C4-2B (cell line): ENCODE measurements around the gene LPP.

Source experiments
- H3K27ac ChIP-seq: fragments of 450-650 bp; 2 replicates; pipeline ENCODE4 v1.5.1; 2017
- ZFX ChIP-seq: fragments of 450-650 bp; IDR thresholded peaks from 2 replicates; pipeline ENCODE4 v1.6.1; 2017
- TF ChIP-seq, protein P1 (sequence below): fragments of 450-650 bp; conservative IDR thresholded peaks from 2 replicates; pipeline ENCODE4 v1.5.1; 2017; ENCODE audit warnings: mild to moderate bottlenecking

The LPP gene

DNA sequence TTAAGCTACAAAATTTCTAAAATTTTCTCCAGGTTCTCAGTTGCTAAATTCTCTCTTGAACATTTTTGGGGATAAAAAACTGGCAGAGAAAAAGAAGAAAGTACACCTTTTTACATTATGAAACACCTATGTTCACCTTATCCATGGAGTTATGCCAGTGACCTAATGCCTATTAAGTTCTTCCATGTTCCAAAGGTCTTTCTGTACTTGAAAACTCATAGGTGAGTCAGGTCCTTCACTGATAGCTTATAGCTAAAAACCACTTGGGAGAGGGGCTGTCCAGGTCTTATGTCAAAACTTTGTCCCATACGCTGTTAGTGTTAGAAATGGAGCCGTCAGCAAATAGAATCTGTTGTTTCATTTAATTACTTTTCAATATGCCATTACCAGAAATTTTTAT lies 530.3 kb downstream of the LPP start:
- no peak for TF ChIP-seq ZFX
- TF ChIP-seq, protein P1, sequence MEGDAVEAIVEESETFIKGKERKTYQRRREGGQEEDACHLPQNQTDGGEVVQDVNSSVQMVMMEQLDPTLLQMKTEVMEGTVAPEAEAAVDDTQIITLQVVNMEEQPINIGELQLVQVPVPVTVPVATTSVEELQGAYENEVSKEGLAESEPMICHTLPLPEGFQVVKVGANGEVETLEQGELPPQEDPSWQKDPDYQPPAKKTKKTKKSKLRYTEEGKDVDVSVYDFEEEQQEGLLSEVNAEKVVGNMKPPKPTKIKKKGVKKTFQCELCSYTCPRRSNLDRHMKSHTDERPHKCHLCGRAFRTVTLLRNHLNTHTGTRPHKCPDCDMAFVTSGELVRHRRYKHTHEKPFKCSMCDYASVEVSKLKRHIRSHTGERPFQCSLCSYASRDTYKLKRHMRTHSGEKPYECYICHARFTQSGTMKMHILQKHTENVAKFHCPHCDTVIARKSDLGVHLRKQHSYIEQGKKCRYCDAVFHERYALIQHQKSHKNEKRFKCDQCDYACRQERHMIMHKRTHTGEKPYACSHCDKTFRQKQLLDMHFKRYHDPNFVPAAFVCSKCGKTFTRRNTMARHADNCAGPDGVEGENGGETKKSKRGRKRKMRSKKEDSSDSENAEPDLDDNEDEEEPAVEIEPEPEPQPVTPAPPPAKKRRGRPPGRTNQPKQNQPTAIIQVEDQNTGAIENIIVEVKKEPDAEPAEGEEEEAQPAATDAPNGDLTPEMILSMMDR: no peak
- no peak overlapping the region for H3K27ac ChIP-seq

DNA sequence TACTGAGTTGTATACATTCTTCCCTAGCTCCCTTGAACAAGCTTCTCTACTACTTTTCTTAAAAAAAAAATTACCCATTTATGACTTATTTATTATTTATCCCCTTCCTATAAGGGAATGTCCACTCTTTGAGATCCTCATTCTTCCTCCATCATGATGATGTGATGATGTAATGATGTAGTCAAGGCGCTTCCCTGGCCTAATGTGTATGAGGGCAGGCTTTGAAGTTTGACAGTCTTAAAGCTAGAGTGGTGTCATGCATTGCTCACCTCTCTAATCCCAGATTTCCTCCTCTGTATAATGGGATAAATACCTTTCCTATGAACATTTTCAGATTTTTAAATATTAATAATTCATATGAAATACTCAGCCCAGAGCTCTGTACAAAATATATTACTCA lies 531.8 kb downstream of the LPP start:
- no peak overlapping the region for H3K27ac ChIP-seq
- no peak for TF ChIP-seq ZFX
- TF ChIP-seq, protein P1: no peak

DNA sequence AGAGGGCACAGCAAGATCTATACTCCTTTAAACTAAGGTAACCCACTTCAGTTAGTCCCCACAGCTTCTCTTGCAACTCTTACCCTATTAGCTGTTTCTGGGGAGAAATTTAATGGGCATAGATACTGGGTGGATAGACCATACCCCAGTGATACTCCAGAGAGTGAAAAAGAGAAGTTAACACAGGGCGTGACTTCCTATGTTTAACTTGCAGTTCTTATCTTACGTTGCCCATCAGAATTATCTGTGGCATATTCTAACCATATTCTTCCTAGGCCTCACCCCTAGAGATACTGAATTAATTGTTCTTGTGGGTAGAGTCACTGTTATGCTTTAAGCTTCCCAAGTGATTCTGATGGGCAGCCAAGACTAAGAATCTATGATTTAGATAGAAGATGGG lies 532.4 kb downstream of the LPP start:
- H3K27ac ChIP-seq: no peak overlapping the region
- TF ChIP-seq, protein P1: no peak

DNA sequence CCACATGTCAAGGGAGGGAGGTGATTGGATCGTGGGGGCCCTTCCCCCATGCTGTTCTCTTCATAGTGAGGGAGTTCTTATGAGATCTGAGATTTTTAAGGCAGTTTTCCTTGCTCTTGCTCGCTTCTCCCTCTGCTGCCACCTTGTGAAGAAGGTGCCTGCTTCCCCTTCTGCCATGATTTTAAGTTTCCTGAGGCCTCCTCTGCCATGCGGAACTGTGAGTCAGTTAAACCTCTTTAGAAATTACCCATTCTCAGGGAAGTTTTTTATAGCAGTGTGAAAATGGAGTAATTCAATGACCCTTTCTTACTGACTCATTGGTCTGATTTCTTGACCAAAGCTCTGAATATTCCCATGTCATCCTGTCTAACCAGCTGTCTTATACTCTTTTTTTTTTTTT lies 533.4 kb downstream of the LPP start:
- TF ChIP-seq, protein P1: peak; percentile 10; the same call in 1 of the 2 replicates
- TF ChIP-seq ZFX: no peak
- no peak overlapping the region for H3K27ac ChIP-seq

DNA sequence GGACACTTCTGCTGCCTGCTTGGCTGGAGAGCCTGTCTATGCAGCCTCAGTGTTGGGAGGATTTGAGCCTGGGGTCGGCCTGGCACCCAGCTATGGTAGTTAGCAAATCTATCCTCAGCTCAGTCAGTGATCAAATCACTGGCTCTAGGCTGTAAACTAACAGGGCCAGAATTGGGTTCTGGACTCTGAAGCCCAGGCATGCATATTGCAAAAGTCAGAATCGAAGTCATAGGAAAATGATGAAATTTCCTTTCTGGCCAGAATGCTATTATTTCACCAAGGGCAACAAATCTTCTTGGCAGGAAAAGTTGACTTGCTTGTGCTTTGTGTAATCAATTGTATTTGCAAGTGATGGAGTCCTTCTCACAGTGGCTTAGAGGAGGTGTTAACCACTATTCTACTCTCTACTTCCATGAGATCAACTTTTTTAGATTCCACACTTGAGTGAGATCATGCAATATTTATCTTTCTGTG lies 535.2 kb downstream of the LPP start:
- no peak overlapping the region for H3K27ac ChIP-seq
- TF ChIP-seq, protein P1: no peak
- no peak for TF ChIP-seq ZFX

DNA sequence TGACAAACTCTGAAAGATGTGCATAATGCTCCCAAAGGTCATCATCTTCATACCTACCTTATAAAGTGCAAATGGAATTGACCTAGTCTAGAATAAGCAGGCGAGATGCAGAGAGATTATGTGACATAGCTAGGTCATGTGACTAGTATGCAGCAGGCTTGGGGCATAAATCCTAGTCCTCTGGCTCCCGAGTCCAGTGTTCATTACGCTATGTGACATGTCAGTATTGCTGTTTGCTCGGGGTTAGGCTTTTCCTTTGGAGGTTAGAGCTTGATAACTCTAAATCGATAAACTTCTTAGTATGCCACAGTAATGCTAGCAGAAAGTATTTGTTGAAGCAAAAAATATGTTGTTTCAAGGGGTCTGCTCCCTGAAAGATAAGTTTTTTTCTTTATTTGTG lies 536.1 kb downstream of the LPP start:
- TF ChIP-seq, protein P1: no peak
- TF ChIP-seq ZFX: no peak

DNA sequence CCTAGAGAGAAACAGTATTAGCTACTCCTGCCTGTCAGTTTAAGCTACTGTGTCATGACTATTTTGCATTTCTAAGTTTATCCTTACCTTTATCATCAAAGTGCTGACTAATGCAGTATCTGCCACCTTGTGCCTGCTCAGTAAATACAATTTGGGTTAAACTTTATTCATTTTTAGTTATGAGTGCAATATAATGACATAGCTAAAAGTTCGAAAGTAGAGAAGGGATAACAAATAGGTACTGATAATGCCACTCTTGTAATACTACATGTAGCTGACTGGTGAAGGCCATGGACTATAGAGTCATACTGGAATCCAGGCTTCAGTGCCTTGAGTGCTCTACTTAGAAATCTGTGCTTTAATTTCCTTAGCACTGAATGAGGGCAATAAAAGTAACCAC lies 537.0 kb downstream of the LPP start:
- H3K27ac ChIP-seq: no peak overlapping the region
- no peak for TF ChIP-seq ZFX
- TF ChIP-seq, protein P1: no peak

More for the DNA sequence above, 536.1 kb downstream of the LPP start:
- H3K27ac ChIP-seq: no peak overlapping the region
